HG03103 (cell line): ENCODE results near the gene OPN1MW.
"Not testable (repeated sequence)": the region's sequence is repeated elsewhere in the genome, so short reads cannot be mapped to it uniquely, and the experiment has no call there.

Experiments
- ATAC-seq: cut with Tn5 transposase; IDR thresholded peaks from one replicate; pipeline ENCODE4 v1.9.1; 2021; ENCODE audit warnings: low read depth; ENCODE audit not compliant: unreplicated experiment

Gene OPN1MW

DNA sequence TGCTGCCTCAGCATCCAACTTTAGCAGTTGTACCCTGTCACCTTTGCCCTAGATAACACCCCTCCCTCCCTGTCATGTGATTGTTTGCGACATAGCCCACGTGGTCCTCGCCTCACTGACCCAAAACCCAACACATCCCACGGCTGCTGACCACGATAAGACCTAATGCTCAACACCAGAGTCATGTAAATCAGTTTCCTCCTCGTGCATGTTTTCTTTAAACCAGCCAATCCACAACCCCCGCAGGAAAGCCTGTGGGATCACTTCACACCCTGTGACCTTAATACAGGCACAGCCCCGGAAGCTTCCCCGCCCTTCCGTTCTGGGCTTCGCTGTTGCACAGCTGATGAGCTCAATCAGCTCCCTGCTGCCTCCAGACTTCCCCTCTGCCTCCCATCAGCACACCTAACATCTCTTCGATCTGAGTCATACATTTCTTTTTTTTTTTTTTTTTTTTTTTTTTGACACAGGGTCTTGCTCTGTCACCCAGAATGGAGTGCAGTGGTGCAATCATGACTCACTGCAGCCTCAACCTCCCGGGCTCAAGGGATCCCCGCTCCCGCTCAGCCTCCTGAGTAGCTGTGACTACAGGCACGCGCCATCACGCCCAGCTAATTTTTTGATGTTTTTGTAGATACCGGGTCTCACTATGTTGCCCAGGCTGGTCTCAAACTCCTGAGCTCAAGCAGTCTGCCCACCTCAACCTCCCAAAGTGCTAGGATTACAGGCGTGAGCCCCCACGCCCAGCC lies 27.4 kb downstream of the OPN1MW start:
- ATAC-seq = peak; percentile 77

DNA sequence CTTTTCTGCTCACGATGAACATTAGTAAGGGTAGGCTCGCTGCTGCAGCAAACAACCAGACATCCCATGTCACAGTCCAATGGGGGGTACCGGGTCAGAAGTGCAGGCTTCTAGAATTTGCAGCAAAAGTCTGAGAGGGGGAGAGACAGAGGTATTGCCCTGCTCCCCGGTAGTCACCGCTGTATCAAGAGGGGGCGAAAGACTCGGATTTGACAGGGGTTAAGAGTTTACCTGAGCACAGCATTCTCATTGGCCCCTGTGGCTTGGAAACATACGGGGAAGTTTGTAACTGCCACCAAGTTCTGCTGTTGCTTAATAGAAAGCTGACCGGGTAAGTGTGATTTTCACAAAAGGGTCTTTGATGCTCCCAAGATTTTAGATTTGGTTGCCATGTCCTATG lies 28.7 kb downstream of the OPN1MW start:
- not testable (repeated sequence) for ATAC-seq

DNA sequence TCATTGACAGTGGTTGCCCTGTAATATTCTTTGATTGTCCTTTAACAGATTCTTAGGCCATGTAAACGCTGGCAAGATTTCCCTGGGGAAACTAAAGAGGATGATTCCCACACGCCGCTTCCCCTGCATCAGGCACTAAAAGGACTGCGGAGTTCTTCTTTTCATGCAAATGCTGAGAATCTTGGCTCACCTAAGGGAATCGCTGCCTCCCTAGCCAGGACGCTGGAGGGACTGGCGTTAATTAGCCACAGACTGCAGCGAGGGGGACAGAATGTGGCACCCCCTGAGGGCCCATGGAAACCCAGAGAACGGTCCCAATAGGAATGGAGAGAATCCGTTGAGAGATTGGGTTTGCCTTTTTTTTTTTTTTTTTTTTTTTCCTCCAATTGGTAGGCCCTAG lies 29.1 kb downstream of the OPN1MW start:
- ATAC-seq = not testable (repeated sequence)

DNA sequence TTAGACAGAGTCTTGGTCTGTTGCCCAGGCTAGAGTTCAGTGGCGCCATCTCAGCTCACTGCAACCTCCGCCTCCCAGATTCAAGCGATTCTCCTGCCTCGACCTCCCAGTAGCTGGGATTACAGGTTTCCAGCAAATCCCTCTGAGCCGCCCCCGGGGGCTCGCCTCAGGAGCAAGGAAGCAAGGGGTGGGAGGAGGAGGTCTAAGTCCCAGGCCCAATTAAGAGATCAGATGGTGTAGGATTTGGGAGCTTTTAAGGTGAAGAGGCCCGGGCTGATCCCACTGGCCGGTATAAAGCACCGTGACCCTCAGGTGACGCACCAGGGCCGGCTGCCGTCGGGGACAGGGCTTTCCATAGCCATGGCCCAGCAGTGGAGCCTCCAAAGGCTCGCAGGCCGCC lies 37.1 kb downstream of the OPN1MW start, which contains the start of gene OPN1MW2:
Gene OPN1MW2, plus strand, starts transcription at position 301 of the 400 bp plus-strand sequence. Its CDS starts 60 bp downstream, at position 361.
- ATAC-seq = not testable (repeated sequence)

DNA sequence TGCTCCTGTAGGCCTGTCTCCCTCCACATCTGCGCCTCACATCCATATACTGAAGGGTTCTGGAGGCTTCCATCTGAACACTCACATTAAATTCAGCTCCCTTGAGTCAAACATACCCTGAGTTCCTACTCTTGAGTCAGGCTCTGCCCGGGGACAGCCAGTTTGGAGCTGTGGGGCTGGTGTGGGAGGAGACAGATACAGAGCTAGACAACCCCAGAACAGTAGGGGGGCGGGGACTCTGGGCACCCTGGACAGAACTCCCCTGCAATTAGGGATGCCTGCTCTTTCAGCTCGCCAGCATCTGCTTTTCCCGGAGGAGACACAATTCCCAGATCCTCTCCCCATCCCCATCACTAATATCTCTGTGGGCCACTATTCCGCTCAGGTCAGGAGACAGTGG lies 42.9 kb downstream of the OPN1MW start:
- ATAC-seq = not testable (repeated sequence)

DNA sequence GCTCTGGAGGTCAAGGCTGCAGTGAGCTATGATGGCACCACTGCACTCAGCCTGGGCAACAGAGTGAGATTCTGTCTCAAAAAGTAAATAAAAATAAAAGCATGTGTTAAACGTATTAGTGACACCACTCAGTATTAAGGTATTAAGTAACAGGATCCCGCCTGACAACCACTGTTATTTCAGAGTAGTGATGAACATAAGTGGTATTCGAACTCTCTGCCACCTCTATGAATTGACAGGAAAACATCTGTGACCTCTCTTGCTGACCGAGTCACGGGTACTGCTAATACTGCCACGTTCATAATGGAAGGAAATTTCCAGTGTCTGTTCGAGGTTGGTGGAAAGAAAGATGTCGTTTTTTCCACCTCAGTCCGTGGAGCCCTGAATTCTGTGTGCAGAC lies 44.3 kb downstream of the OPN1MW start:
- ATAC-seq = not testable (repeated sequence)

DNA sequence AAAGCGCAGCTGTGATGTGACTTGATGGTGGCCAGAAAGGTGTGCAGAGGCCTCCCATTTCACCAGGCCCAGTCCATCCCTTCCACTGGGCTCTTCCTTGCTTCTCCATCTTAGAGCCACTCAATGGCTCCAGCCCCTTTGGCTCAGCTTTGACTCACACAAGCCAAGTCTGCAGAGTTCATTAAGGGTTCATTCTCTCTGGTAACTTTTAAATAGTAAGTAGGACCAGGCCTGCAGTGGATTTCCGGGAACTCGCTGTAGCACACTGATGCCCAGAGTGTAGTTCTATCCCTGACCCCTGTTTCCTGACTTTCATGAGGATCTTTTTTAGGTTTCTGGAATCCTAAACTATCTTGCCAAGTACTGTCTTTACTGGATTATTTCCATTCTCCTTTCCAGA lies 49.0 kb downstream of the OPN1MW start:
- not testable (repeated sequence) for ATAC-seq

DNA sequence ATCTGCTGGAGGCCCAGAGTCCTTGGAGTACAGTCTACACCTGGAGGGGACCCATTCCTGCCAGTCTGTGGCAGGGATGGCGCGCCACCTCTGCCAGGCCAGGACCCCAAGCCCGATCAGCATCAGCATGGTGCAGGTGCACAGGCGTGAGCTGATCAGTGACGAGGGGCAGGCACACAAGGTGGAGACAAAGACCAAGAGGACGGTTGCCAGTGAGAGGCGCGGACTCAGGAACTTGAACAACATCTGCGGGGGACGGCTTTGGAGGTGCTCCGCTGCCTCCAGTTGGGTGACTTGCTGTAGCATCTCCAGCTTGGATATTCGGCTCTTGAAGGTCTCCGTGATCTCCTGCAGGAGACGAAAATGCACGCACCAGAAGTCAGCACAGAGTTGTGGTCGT lies 51.2 kb downstream of the OPN1MW start:
- ATAC-seq = not testable (repeated sequence)

DNA sequence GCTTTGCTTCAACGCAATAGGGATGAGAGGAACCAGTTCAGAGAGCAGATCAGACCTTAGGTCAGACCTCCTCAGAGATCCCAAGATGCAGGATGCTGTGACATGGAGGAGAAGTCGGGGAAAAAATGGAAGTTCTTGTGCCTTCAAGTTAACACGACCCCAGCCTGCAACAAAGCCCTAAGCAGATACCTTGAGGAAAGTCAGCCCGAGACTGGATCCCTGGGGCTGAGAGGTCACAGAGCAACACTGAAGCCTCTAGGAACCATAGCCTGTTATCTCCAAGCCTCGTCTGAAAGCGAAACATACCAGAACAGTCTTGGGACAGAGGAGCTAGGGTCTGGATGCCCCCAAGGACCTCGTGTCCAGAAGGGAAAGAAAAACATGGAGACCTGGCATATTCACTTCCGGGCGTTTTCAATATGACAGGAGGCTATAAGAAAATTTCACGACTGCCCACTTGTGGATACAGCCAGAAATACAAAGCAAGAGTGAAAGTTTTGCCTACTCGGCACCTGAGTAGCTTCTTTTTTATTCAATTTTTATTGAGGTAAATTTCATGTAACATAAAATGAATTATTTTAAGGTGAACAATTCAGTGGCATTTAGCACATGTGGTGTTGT lies 56.7 kb downstream of the OPN1MW start:
- not testable (repeated sequence) for ATAC-seq

DNA sequence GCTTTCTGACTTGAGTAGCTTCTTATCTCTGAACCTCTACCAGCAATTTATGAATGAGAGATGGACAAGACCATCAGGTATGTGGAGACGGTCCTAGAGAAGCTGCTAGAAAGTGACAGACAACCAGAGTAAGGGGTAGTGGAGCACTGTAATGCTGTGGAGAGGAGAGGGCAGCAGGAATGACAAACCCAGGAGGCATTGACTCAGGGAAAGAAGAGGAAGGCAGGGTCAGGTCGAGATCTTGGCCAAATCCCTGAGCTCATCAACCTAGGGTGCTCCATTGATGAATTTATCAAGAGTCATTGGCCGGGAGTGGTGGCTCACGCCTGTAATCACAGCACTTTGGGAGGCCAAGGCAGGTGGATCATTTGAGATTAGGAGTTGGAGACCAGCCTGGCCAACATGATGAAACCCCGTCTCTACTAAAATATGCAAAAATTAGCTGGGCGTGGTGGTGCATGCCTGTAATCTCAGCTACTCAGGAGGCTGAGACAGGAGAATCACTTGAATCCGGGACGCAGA lies 57.6 kb downstream of the OPN1MW start:
- not testable (repeated sequence) for ATAC-seq
